ENCODE measurements around the gene ARHGAP19. TPM values are rescaled to one million over a fixed set of nuclear protein-coding genes. Genes with fewer than 3 reads are reported as not detected.

Gene ARHGAP19
- total RNA-seq, 1 experiment from 2014 or later = 28.9 TPM

- CTCF ChIA-PET = interaction anchor here (0.6 to 0.7 kb wide), 3 partner anchors 32 to 180 kb away, joined by 3 to 7 read pairs (median 4); no protein-coding TSS in a partner anchor
- no peak for ATAC-seq
- intact Hi-C loops (cut with micrococcal nuclease; ENCODE audit: unreplicated experiment) = no loop called here
These were observed 119.4 kb downstream of the ARHGAP19 start for GRCh38 chr10:97173036-97173435.

More at GRCh38 chr10:97173036-97173435, 119.4 kb downstream of the ARHGAP19 start:
- Histone ChIP-seq H3K9me3 (ENCODE audit: control insufficient read depth, insufficient read depth, low read depth, low read length) (no peaks in the 10 kb centered on the region), H3K27ac (ENCODE audit: low read length) (no peak overlapping the region), H3K4me1 (ENCODE audit: control insufficient read depth, insufficient read depth, low read length) (no peaks in the 10 kb centered on the region), H3K27me3 (ENCODE audit: control insufficient read depth, insufficient read depth, low read length) (no peaks in the 10 kb centered on the region; the same call in 1 of the 2 replicates), H3K36me3 (ENCODE audit: control insufficient read depth, insufficient read depth, low read length) (no peaks in the 10 kb centered on the region), H3K4me3 (ENCODE audit: low read depth in 2 of 2, low read length in 2 of 2) (no peak overlapping the region)
- no peak for DNase-seq (ENCODE audit: low read depth, low spot score)
- in situ Hi-C loops (cut with HindIII; ENCODE audit: low pct_unique_long_range_greater_than_20kb, low sequenced_read_pairs) = no loop called here
- TF ChIP-seq POLR2AphosphoS5 (IDR thresholded peaks at IDR 0.05; ENCODE audit: low read depth, low read length) (no peak), CTCF (IDR thresholded peaks at IDR 0.05) (no peak), REST (IDR thresholded peaks at IDR 0.05; ENCODE audit: insufficient read depth in 1 of 2, low read depth in 2 of 2, low read length in 1 of 2) (no peak), SIN3A (IDR thresholded peaks at IDR 0.05; ENCODE audit: borderline replicate concordance, insufficient read depth, low read depth, low read length) (no peak), TCF7L2 (IDR thresholded peaks at IDR 0.05; ENCODE audit: low read depth, low read length) (no peak)
- BruUV-seq (replicated peaks) = no TSS peak
- POLR2A ChIA-PET = interaction anchor here (0.6 kb wide), 3 partner anchors 9 to 79 kb away, joined by 3 to 13 read pairs (median 4); no protein-coding TSS in a partner anchor

Other genes starting within 250 kb of the ARHGAP19 start
- gene SLIT1, start 106.7 kb downstream of the ARHGAP19 start, total RNA-seq (2021; ENCODE audit: unreplicated experiment) = 2.6 TPM
- gene FRAT1, start 26.6 kb upstream of the ARHGAP19 start, total RNA-seq (2021; ENCODE audit: unreplicated experiment) = 5.3 TPM
- gene FRAT2, start 42.1 kb upstream of the ARHGAP19 start, total RNA-seq (2021; ENCODE audit: unreplicated experiment) = 16.7 TPM
- 94.9 TPM for gene RRP12, start 108.7 kb upstream of the ARHGAP19 start, total RNA-seq (2021; ENCODE audit: unreplicated experiment)
- gene PGAM1, start 133.6 kb upstream of the ARHGAP19 start, total RNA-seq (2021; ENCODE audit: unreplicated experiment) = 726 TPM
- gene EXOSC1, start 153.4 kb upstream of the ARHGAP19 start, total RNA-seq (2021; ENCODE audit: unreplicated experiment) = 60.3 TPM
- 64.5 TPM for gene ZDHHC16, start 153.5 kb upstream of the ARHGAP19 start, total RNA-seq (2021; ENCODE audit: unreplicated experiment)
- gene MMS19, start 205.8 kb upstream of the ARHGAP19 start, total RNA-seq (2021; ENCODE audit: unreplicated experiment) = 83.3 TPM
- 55.6 TPM for gene UBTD1, start 206.3 kb upstream of the ARHGAP19 start, total RNA-seq (2021; ENCODE audit: unreplicated experiment)

All from Panc1 (cell line).